Mesenchymal stem cell (in vitro differentiated cells and primary cell): ENCODE data around the gene LRRFIP2.
"Not testable (repeated sequence)": the region's sequence is repeated elsewhere in the genome, so short reads cannot be mapped to it uniquely, and the experiment has no call there.

Experiments
- DNase-seq: peaks from one replicate; pipeline ENCODE4 v3.0.0-alpha.2; 2013
- H2AFZ ChIP-seq: one replicate; pipeline ENCODE4 v1.6.1; 2013; ENCODE audit warnings: low read depth, mild to moderate bottlenecking, control low read depth, inconsistent platforms, low read length, moderate library complexity
- H2AK5ac ChIP-seq: 2 replicates; pipeline ENCODE4 v1.6.1; 2013; ENCODE audit warnings: low read length, moderate library complexity, mild to moderate bottlenecking, inconsistent platforms; ENCODE audit not compliant: severe bottlenecking
- H2BK120ac ChIP-seq: one replicate; pipeline ENCODE4 v1.6.1; 2013; ENCODE audit warnings: low read depth, mild to moderate bottlenecking, inconsistent platforms, low read length, moderate library complexity
- H2BK12ac ChIP-seq, 2 experiments: one replicate each; pipeline ENCODE4 v1.6.1; 2013; ENCODE audit warnings: inconsistent platforms in 2 of 2, low read length in 2 of 2, mild to moderate bottlenecking in 2 of 2, moderate library complexity in 2 of 2, control low read depth in 1 of 2
- H2BK15ac ChIP-seq: one replicate; pipeline ENCODE4 v1.6.1; 2013; ENCODE audit warnings: mild to moderate bottlenecking, low read depth, inconsistent platforms; ENCODE audit not compliant: poor library complexity, severe bottlenecking
- H2BK5ac ChIP-seq: 2 replicates; pipeline ENCODE4 v1.6.1; 2013; ENCODE audit warnings: low read depth, mild to moderate bottlenecking, low read length, control low read depth, inconsistent platforms; ENCODE audit not compliant: poor library complexity, severe bottlenecking
- H3K14ac ChIP-seq, 2 experiments: one replicate each; pipeline ENCODE4 v1.6.1; 2013; ENCODE audit warnings: inconsistent platforms in 2 of 2, low read length in 2 of 2, control low read depth in 1 of 2, mild to moderate bottlenecking in 1 of 2, moderate library complexity in 1 of 2
- H3K18ac ChIP-seq, 2 experiments: one replicate each; pipeline ENCODE4 v1.6.1; 2013; ENCODE audit warnings: inconsistent platforms in 2 of 2, low read length in 2 of 2, control low read depth in 1 of 2, low read depth in 1 of 2, mild to moderate bottlenecking in 1 of 2
- H3K23ac ChIP-seq, 2 experiments: one replicate each; pipeline ENCODE4 v1.6.1; 2013; ENCODE audit warnings: inconsistent platforms in 2 of 2, low read length in 2 of 2, mild to moderate bottlenecking in 2 of 2, moderate library complexity in 2 of 2, control low read depth in 1 of 2
- H3K27ac ChIP-seq: 2 replicates; pipeline ENCODE4 v1.5.1; 2013; ENCODE audit warnings: mild to moderate bottlenecking, moderate library complexity, low read length, control low read depth, inconsistent platforms; ENCODE audit not compliant: poor library complexity, severe bottlenecking
- H3K27me3 ChIP-seq, 2 experiments: 2 replicates each; pipeline versions ENCODE4 v1.6.1 to v1.7.0; 2013; ENCODE audit warnings: low read length in 2 of 2, mild to moderate bottlenecking in 2 of 2, moderate library complexity in 2 of 2, control low read depth in 1 of 2, inconsistent platforms in 1 of 2; ENCODE audit not compliant: control insufficient read depth in 1 of 2, insufficient read depth in 1 of 2
- H3K36me3 ChIP-seq, 2 experiments: 2 replicates each; pipeline versions ENCODE4 v1.6.1 to v1.7.0; 2013; ENCODE audit warnings: low read length in 2 of 2, control low read depth in 1 of 2, inconsistent platforms in 1 of 2, low read depth in 1 of 2, mild to moderate bottlenecking in 1 of 2; ENCODE audit not compliant: insufficient read depth in 2 of 2, control insufficient read depth in 1 of 2
- H3K4ac ChIP-seq, 2 experiments: one replicate each; pipeline ENCODE4 v1.6.1; 2013; ENCODE audit warnings: inconsistent platforms in 2 of 2, low read length in 2 of 2, mild to moderate bottlenecking in 2 of 2, moderate library complexity in 2 of 2, control low read depth in 1 of 2, low read depth in 1 of 2
- H3K4me1 ChIP-seq: 2 replicates; pipeline ENCODE4 v1.6.1; 2013; ENCODE audit warnings: low read depth, low read length, control low read depth; ENCODE audit not compliant: control insufficient read depth, insufficient read depth
- H3K4me2 ChIP-seq: 2 replicates; pipeline ENCODE4 v1.6.1; 2013; ENCODE audit warnings: low read length, mild to moderate bottlenecking, inconsistent platforms; ENCODE audit not compliant: poor library complexity, severe bottlenecking
- H3K4me3 ChIP-seq, 2 experiments: 2 replicates each; pipeline versions ENCODE4 v1.5.1 to v1.7.0; 2013; ENCODE audit warnings: low read length in 2 of 2, mild to moderate bottlenecking in 2 of 2, control low read depth in 1 of 2, low read depth in 1 of 2; ENCODE audit not compliant: insufficient read depth in 1 of 2
- H3K79me1 ChIP-seq: replicated peaks from 2 replicates; pipeline ENCODE4 v1.6.1; 2013; ENCODE audit warnings: mild to moderate bottlenecking, control low read depth, low read length, inconsistent platforms; ENCODE audit not compliant: poor library complexity, severe bottlenecking
- H3K9ac ChIP-seq: 2 replicates; pipeline ENCODE4 v1.7.0; 2013; ENCODE audit warnings: mild to moderate bottlenecking, low read length, moderate library complexity
- H3K9me3 ChIP-seq: 2 replicates; pipeline ENCODE4 v1.7.0; 2013; ENCODE audit warnings: mild to moderate bottlenecking, low read length; ENCODE audit not compliant: control insufficient read depth
- H4K8ac ChIP-seq: one replicate; pipeline ENCODE4 v1.6.1; 2013; ENCODE audit warnings: inconsistent platforms, mild to moderate bottlenecking, low read length, moderate library complexity
- H4K91ac ChIP-seq: one replicate; pipeline ENCODE4 v1.6.1; 2013; ENCODE audit warnings: mild to moderate bottlenecking, low read length, inconsistent platforms
- WGBS: methylation state at CpG from one replicate; pipeline ENCODE4 v1.1.7; 2013; ENCODE audit warnings: mixed read lengths; 5-methylcytosine and 5-hydroxymethylcytosine counted together

The LRRFIP2 gene

GRCh38 chr3:37208008-37208407 lies 33.6 kb upstream of the LRRFIP2 start:
- H3K18ac ChIP-seq, H3K9me3 ChIP-seq, H2BK120ac ChIP-seq, H4K8ac ChIP-seq, H2BK15ac ChIP-seq, H3K4ac ChIP-seq, H2BK12ac ChIP-seq, H3K9ac ChIP-seq, H3K27me3 ChIP-seq, H3K27ac ChIP-seq, H2BK5ac ChIP-seq, H2AFZ ChIP-seq, H3K36me3 ChIP-seq, H3K79me1 ChIP-seq, H3K23ac ChIP-seq, DNase-seq, H3K14ac ChIP-seq, H3K4me2 ChIP-seq, H2AK5ac ChIP-seq, H3K4me3 ChIP-seq, H3K4me1 ChIP-seq, H4K91ac ChIP-seq: not testable (repeated sequence)
- 92% methylated on average over 3 of the region's 3 CpGs for WGBS

GRCh38 chr3:37206041-37206440 lies 31.7 kb upstream of the LRRFIP2 start:
- not testable (repeated sequence) for H3K23ac ChIP-seq, H3K18ac ChIP-seq, H3K27me3 ChIP-seq, H3K79me1 ChIP-seq, H4K8ac ChIP-seq, H3K9me3 ChIP-seq, H3K14ac ChIP-seq, H2BK120ac ChIP-seq, H3K4me1 ChIP-seq, H2AFZ ChIP-seq, H2BK15ac ChIP-seq, H3K4me3 ChIP-seq, H3K4ac ChIP-seq, H2BK12ac ChIP-seq, H4K91ac ChIP-seq, H3K36me3 ChIP-seq, H3K4me2 ChIP-seq, H3K9ac ChIP-seq, H2AK5ac ChIP-seq
- 35% methylated on average over 4 of the region's 4 CpGs for WGBS
- peak overlapping the region; percentile 35 for H3K27ac ChIP-seq
- H2BK5ac ChIP-seq: peak overlapping the region; percentile 19
- DNase-seq: peak; percentile 29

- no peak overlapping the region for H3K27ac ChIP-seq
- H3K4ac ChIP-seq: no peak overlapping the region
- no peaks in the 10 kb centered on the region for H3K79me1 ChIP-seq
- no peak overlapping the region for H2BK12ac ChIP-seq
- WGBS: 96% methylated on average over 3 of the region's 3 CpGs
- H2BK5ac ChIP-seq: no peak overlapping the region
- H2BK120ac ChIP-seq: no peak overlapping the region
- peaks cover 7% of the 10 kb centered on the region for H3K4me1 ChIP-seq
- H3K18ac ChIP-seq: no peak overlapping the region
- no peak overlapping the region for H2AFZ ChIP-seq
- H4K91ac ChIP-seq: no peak overlapping the region
- no peak overlapping the region for H3K23ac ChIP-seq
- no peak overlapping the region for H3K9ac ChIP-seq
- no peak overlapping the region for H3K4me3 ChIP-seq
- no peak overlapping the region for H3K4me2 ChIP-seq
- no peaks in the 10 kb centered on the region for H3K36me3 ChIP-seq
- peaks cover 3% of the 10 kb centered on the region for H3K9me3 ChIP-seq
- peak overlapping the region; percentile 95 for H2AK5ac ChIP-seq
- H4K8ac ChIP-seq: no peak overlapping the region
- DNase-seq: no peak
- H3K14ac ChIP-seq: no peak overlapping the region
- no peak overlapping the region for H2BK15ac ChIP-seq
- H3K27me3 ChIP-seq: no peaks in the 10 kb centered on the region
Measured at GRCh38 chr3:37204314-37204713, 29.9 kb upstream of the LRRFIP2 start.

- Histone ChIP-seq H4K8ac (no peak overlapping the region), H3K36me3 (no peaks in the 10 kb centered on the region), H3K23ac (no peak overlapping the region), H3K18ac (no peak overlapping the region), H3K4me1 (peaks cover 10% of the 10 kb centered on the region), H2AK5ac (peak overlapping the region; percentile 13), H3K4me3 (no peak overlapping the region), H3K27me3 (no peaks in the 10 kb centered on the region), H2BK15ac (no peak overlapping the region), H2AFZ (no peak overlapping the region), H3K79me1 (no peaks in the 10 kb centered on the region), H3K9ac (no peak overlapping the region), H2BK12ac (no peak overlapping the region), H4K91ac (no peak overlapping the region), H2BK120ac (no peak overlapping the region), H3K14ac (no peak overlapping the region), H3K9me3 (no peaks in the 10 kb centered on the region), H3K4me2 (no peak overlapping the region), H2BK5ac (no peak overlapping the region), H3K4ac (no peak overlapping the region), H3K27ac (no peak overlapping the region)
- no peak for DNase-seq
- WGBS: 97% methylated on average over 3 of the region's 3 CpGs
Measured at GRCh38 chr3:37202035-37202434, 27.7 kb upstream of the LRRFIP2 start.
